Activated gamma-delta T cell (primary cell): ENCODE measurements around the gene PTPRG.

Experiments
- DNase-seq: peaks from one replicate; lab custom pipeline; 2025; lab: John Stamatoyannopoulos, UW

PTPRG gene

DNA sequence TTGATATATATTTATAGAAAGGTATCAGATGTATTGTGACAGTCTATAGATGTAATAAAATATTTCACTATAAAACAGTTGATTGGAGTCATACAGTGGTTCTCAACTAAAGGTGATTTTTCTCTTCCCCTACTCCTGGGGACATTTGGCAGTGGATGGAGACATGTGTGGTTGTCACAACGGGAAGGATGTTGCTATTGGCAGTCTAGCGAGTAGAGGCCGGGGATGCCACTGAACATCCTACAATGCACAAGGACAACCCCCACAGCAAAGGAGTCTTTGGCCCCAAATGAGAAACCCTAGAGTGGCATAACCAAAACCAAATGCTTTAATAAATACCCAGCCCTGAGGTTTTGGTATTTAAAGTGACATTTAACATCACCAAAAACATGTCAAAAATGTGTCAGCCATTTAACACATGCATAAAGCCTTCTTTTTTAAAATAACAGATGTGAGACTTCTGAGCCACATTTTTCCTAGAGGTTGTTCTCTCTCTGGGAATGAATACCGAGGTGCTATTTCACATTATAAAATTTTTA lies 367.5 kb downstream of the PTPRG start:
- DNase-seq, result no peak

GRCh38 chr3:61929617-61930016 lies 368.2 kb downstream of the PTPRG start:
- DNase-seq, result no peak

DNA sequence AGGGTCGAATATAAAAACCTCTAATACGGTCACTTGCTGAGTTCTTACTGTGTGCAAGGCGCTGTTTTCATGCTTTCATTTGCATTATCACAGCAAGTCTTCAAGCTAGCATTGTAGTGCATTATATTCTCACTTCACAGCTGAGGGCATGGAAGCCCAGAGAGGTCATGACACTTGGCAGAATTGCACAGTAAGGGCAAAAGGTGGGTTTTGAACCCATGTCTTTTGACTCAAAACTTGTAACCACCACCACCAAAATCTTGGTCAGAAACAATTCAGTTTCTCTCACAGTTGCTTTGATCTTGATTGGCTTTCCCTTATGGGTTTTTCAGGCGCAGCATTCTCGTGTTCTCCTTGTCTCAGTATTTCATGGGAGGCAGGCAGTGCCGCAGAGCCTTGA lies 371.1 kb downstream of the PTPRG start:
- no peak for DNase-seq

- no peak for DNase-seq
These were observed 372.6 kb downstream of the PTPRG start for GRCh38 chr3:61933798-61934504.

DNA sequence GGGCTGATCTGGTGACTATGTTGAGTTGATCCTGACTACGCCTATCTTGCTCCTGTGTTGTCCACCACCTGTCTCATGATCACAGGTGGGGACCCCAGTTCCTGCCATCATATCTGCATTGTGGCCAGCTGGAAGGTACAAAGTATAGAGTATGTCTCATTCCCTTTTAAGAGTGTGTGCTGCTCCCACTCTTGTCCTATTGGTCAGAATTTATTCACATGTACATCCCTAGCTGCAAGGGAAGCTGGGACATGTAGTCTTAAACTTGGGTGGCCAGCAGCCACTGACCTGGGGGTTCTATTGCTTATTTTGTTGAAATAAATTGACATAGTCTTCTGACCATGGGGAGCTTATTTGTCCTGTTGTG lies 373.1 kb downstream of the PTPRG start:
- no peak for DNase-seq

GRCh38 chr3:61935814-61936213 lies 374.4 kb downstream of the PTPRG start:
- no peak for DNase-seq

- no peak for DNase-seq
These were observed 375.1 kb downstream of the PTPRG start for GRCh38 chr3:61936344-61936937.

DNA sequence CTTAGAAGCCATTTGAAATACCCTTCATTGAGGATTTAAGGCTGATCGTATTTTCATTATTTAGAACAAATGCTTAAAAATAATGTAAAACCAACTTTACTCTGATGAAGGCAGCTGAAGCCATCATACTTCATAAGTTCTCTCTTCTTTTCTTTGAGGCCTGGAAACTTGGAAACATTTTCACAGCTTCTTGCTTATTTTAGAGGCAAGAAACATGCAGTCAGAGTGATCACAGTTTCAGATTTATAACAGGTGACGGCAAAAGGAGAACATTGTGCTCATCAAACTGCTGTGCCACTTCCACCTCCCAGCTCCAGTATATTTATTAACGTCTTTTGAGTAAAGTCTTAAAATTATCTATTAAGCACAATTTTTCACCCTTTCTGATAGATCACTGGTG lies 376.1 kb downstream of the PTPRG start:
- DNase-seq, result no peak

DNA sequence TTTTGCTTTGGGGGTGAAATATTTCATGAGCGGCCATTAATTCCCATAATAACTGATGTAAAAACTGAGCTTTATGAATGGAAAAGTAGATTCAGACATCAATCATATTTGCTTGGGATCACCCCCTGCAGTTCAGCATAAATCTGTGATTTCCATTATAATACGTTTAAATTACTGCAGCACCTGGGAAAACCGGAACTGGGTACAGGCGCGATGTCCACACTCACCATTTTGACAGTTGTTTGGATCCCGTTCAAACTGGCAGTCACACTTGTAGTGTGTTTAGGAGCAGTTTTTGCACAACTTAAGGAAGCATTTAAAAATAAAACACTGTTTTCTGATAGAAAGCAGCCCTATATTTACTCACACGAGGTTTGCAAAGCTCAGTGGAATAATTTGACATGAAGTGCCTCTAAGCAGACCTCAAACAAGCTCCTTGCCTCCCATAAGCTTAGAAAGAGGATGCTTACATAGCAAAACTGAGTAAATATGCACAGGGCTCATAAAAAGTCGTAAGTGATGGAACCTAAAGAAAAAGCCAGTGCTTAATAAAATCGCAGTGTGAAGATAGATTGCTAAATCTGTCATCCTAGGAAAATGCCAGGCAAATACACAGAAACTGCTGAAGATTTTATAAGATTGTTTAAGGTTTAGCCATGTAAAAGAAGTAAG lies 377.6 kb downstream of the PTPRG start:
- no peak for DNase-seq

GRCh38 chr3:61940236-61940635 lies 378.9 kb downstream of the PTPRG start:
- no peak for DNase-seq

DNA sequence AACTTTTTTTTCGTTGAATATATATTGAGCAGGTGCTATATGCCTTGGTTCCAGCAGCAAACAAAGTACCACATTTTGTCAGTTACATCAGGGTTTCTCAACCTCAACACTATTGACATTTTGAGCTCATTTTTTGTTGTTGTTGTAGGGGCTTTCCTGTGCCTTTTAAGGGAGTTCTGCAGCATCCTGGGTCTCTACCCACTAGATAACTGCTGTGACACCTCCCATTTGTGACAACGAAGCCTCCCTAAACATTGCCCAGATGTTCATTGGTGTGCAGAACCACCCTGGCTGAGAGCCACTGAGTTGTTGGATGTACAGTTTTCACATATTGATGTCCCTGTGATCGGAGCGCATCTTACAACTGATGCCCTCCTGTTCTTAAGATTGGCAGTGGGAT lies 382.6 kb downstream of the PTPRG start:
- no peak for DNase-seq

DNA sequence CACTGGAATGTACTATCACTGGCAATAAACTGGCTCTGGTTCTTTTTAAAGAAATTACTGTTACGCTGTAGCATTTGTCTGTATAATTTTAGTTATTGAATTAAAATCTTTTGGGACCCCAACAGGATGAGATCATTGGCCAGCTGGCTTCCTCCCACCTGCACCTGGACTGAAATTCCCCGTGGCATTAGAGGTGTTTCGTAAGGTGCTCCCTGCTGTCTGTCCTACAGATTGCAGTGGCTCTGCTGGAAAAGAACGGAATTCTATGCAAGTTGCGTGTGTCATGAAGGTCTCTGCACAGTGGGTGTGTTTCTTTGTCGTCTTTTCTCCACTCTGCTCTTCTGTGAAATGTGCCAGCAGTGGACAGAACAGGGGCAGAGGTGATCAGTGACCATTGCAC lies 383.4 kb downstream of the PTPRG start:
- no peak for DNase-seq

DNA sequence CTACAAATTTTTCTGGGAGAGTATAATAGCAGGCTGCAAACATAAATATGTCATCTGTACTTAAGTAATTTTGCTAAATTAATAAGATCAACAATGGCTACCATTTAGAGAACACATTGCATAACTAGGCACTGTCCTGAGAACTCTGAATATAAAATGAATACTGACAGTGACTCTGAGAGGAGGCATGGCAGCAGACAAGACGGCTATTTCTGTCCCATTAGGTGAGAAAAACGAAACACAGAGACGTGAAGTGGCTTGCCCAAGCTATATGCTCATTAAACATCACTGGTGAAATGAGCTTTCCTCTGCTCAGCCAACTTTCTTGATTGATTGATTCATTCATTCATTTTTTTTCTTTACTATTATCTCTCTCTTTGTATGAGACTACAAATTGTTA lies 384.3 kb downstream of the PTPRG start:
- no peak for DNase-seq

DNA sequence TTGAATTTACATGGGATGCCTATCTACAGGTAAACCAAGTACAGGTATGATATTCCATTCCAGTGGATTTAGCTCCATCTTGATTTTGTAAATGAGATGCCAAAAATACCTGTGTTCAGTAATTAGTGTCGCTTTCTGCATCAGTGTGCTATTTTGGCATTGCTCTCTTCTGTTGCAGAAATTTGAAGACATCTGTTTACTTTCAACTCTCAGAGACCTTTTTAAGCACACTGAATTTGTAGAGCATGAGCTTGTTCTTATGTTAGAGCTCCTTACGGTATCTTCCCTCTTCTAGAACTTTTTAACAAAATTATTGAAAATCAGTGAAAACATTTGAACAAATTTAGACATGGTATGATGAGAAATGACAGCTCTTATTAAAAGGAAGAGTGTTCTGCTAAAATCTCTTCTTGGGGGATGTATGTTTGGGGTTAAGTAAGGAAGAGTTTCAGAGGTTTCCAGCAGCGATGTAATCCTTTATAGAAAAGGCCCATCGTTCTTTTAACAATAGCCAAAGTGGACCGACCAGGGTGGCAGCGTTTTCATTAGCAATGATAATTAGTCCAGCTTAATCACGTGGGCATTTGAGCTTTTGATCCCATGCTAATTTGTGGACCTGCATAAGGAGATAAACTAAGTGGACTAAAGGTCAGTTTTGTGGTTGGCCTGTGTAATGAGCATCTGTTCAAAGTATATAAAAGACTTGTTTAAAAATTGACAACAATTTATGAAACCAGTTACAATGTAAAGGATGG lies 385.4 kb downstream of the PTPRG start:
- DNase-seq, result no peak

GRCh38 chr3:61947456-61947855 lies 386.1 kb downstream of the PTPRG start:
- no peak for DNase-seq

DNA sequence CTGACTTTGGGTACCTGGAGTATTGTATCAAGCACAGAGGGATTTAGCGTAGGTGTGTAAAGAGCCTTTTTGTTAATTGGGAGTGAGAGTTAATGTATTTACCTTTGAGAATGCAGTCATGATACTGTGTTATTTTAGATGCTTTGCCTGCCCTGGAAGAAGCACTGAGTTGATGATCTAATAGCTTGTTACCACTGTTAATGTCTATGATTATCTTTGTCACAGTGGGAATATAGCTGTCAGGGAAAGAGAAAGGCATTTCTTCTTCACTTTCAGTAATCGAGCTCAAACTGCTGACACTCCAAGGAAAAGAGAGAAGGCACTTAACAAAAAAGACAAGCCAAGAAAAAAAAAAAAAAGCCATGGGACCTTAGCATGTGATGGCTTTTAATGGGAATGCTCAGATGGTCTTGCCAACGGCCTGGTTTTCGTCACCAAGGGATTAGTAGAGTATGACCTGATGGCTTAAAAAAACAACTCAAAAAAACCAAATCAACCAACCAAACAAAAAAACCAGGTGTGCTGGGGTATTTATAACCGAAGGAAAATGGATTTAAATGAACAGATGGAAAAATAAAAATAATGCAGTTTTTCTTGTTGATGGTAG lies 387.4 kb downstream of the PTPRG start:
- DNase-seq, result no peak

GRCh38 chr3:61954097-61954540 lies 392.7 kb downstream of the PTPRG start:
- no peak for DNase-seq

DNA sequence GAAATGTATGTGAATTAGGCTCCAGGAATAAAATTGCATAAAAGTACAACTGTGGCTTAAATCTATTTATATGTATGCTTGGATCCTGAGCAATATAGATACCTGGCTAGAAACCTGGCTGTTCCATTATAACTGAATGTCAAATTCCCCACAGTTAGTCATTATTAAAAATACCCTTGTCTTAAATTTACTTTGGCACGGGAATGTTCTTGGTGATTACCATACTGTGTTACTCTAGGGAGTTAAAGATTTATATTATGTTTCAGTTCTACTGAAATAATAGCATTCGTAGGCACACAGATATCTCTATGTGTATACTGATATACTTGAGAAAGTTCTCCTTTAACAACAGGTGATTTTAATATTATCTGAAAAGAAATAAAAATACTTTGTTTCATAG lies 394.1 kb downstream of the PTPRG start:
- no peak for DNase-seq

DNA sequence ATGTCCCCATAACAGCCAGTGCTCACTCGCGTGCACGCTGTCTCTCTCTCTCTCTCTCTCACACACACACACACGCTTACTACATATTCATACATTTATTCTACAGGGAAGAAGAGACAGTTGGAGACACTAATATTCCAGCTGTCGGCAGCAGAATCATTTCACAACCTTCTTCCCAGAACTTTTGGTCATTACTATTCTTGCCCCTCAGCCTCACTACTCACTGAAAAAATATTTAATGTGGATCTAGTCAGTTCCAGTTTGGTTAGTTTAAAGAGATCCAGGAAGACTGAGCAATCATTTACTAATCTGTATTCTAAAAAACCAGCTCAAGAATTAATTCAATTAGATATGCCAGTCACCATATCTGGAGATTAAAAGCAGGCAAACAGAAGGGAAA lies 394.9 kb downstream of the PTPRG start:
- no peak for DNase-seq

DNA sequence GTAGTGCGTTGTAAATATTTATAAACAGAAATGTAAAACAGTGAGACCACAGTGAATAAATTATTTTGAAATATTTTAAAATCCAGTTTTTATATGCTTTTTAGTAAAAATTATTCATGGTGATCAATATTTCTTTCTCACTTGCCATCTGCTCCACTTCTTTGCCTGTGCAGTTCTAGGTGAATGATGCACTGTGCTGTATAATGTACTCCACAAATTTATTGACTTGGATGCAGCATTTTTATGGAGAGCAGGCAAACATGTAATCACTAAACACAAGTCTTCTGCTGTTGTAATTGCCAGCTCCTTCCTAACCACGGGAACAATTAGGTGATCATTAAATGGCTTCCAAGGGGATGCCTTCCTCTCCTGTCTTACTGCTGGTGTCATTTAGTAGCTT lies 395.9 kb downstream of the PTPRG start:
- no peak for DNase-seq

- DNase-seq, result no peak
These were observed 399.6 kb downstream of the PTPRG start for GRCh38 chr3:61960976-61961375.

DNA sequence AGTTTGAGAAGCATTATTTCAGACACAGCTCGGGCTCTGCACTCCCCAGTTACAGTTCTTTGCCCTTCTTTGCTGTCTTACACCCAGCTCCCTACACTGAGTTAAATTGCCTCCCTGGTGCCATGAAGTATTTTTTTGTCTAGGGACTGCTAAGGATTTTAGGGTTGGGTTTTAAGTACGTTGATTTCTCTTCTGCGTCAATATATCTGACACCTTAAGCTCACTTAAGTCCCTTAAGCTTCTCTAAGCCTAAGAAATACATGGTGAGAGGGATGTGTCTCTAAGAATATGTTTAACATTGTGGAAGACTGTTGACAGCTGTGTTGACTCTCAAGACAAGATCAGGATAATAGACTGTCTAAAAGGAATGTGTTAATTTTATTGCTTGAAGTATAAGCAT lies 400.5 kb downstream of the PTPRG start:
- no peak for DNase-seq
